Astrocyte of the cerebellum (primary cell): Measurements from ENCODE around the gene AIG1.
"Not testable (repeated sequence)": the region's sequence is repeated elsewhere in the genome, so short reads cannot be mapped to it uniquely, and the experiment has no call there.

Source experiments
- DNase-seq: peaks from one replicate; pipeline ENCODE4 v3.0.0-alpha.2; 2011; ENCODE audit warnings: low read depth
- H3K4me3 ChIP-seq: 2 replicates; pipeline ENCODE4 v1.5.1; 2011; ENCODE audit warnings: mild to moderate bottlenecking, low read depth, low read length, moderate library complexity
- CTCF ChIP-seq: IDR thresholded peaks from 2 replicates; pipeline ENCODE4 v1.5.1; 2012; ENCODE audit warnings: low read length, low read depth, moderate library complexity, mild to moderate bottlenecking; ENCODE audit errors: missing control alignments
- in situ Hi-C: cut with HindIII; loops from 2 replicates; pipeline ENCODE4 v1.10.0; 2017; ENCODE audit warnings: low sequenced_read_pairs

Gene AIG1

GRCh38 chr6:143060806-143061596, at the start of gene AIG1:
TSS of gene AIG1 (plus strand) at chr6:143060889. CDS start at chr6:143060926, 37 bp downstream.
- in situ Hi-C loops = no loop called here
- H3K4me3 ChIP-seq = peak within 1 kb of the TSS; percentile 65
- no peak for TF ChIP-seq CTCF
- no peak for DNase-seq

GRCh38 chr6:143014764-143015163, 45.9 kb upstream of the AIG1 start:
- TF ChIP-seq CTCF = no peak
- H3K4me3 ChIP-seq = no peak overlapping the region
- DNase-seq = no peak
- in situ Hi-C loops = no loop called here

GRCh38 chr6:143015300-143015706, 45.4 kb upstream of the AIG1 start:
- no peak for TF ChIP-seq CTCF
- H3K4me3 ChIP-seq = no peak overlapping the region
- no peak for DNase-seq
- in situ Hi-C loops = no loop called here

GRCh38 chr6:143018955-143019354, 41.7 kb upstream of the AIG1 start:
- in situ Hi-C loops = no loop called here
- TF ChIP-seq CTCF = no peak
- no peak overlapping the region for H3K4me3 ChIP-seq
- DNase-seq = no peak

- H3K4me3 ChIP-seq, in situ Hi-C loops, DNase-seq: not testable (repeated sequence)
Observed at GRCh38 chr6:143020862-143021261, 39.8 kb upstream of the AIG1 start.

- DNase-seq = no peak
- no peak for TF ChIP-seq CTCF
- no peak overlapping the region for H3K4me3 ChIP-seq
- in situ Hi-C loops = no loop called here
Observed at GRCh38 chr6:143021543-143021942, 39.1 kb upstream of the AIG1 start.

GRCh38 chr6:143022587-143022986, 38.1 kb upstream of the AIG1 start:
- no peak for DNase-seq
- no peak for TF ChIP-seq CTCF
- H3K4me3 ChIP-seq = no peak overlapping the region
- in situ Hi-C loops = no loop called here
